Panc1 (cell line): Measurements from ENCODE around the gene CCDC187. TPM values are rescaled to one million over a fixed set of nuclear protein-coding genes. Genes with fewer than 3 reads are reported as not detected.

Experiments used
- ATAC-seq: fragments of 200-7000 bp; cut with Tn5 transposase; 2 replicates; pipeline ENCODE4 v1.9.1; 2020; ENCODE audit warnings: mild to moderate bottlenecking, moderate library complexity
- BruUV-seq: library from RNA; stranded (reverse); fragments of 400-500 nt; replicated peaks from 2 replicates; lab custom pipeline; 2021; lab: Mats Ljungman, UMichigan
- CTCF ChIA-PET: fragments of 300-600 bp; sonication (Branson Sonifier 250); formaldehyde crosslinking; loops from one replicate; lab custom pipeline; 2022; ENCODE audit warnings: antibody characterized with exemption; lab: Charles Lee
- POLR2A ChIA-PET: fragments of 300-600 bp; sonication (Branson Sonifier 250); formaldehyde crosslinking; loops from one replicate; lab custom pipeline; 2022; ENCODE audit warnings: antibody characterized with exemption; lab: Charles Lee
- DNase-seq: peaks from one replicate; pipeline ENCODE4 v3.0.0-alpha.2; 2010; ENCODE audit warnings: low read depth, low spot score
- H3K27ac ChIP-seq: 2 replicates; pipeline ENCODE4 v1.5.1; 2011; ENCODE audit warnings: mild to moderate bottlenecking, low read length, inconsistent platforms
- H3K27me3 ChIP-seq: fragments of 200-500 bp; sonication (Bioruptor generic); 2 replicates; pipeline ENCODE4 v1.6.0; 2014; ENCODE audit warnings: low read length, inconsistent platforms; ENCODE audit not compliant: control insufficient read depth, insufficient read depth
- H3K36me3 ChIP-seq: fragments of 200-500 bp; sonication (Bioruptor generic); 2 replicates; pipeline ENCODE4 v1.5.1; 2014; ENCODE audit warnings: inconsistent platforms, mild to moderate bottlenecking, low read length, moderate library complexity; ENCODE audit not compliant: control insufficient read depth, insufficient read depth
- H3K4me1 ChIP-seq: 2 replicates; pipeline ENCODE4 v1.5.1; 2011; ENCODE audit warnings: inconsistent platforms, mild to moderate bottlenecking, low read length, moderate library complexity; ENCODE audit not compliant: control insufficient read depth, insufficient read depth
- H3K4me3 ChIP-seq, 2 experiments: 2 replicates each; pipeline ENCODE4 v1.5.1; 2011 to 2012; ENCODE audit warnings: low read depth in 2 of 2, low read length in 2 of 2, mild to moderate bottlenecking in 2 of 2, inconsistent platforms in 1 of 2, moderate library complexity in 1 of 2
- H3K9me3 ChIP-seq: fragments of 200-500 bp; sonication (Bioruptor generic); 2 replicates; pipeline ENCODE4 v1.5.1; 2014; ENCODE audit warnings: low read depth, mild to moderate bottlenecking, inconsistent platforms, low read length, moderate library complexity; ENCODE audit not compliant: control insufficient read depth, insufficient read depth
- POLR2AphosphoS5 ChIP-seq: IDR thresholded peaks from 2 replicates; pipeline ENCODE4 v1.6.1; 2012; ENCODE audit warnings: mild to moderate bottlenecking, low read depth, low read length, moderate library complexity
- SIN3A ChIP-seq: IDR thresholded peaks from 2 replicates; pipeline ENCODE4 v1.6.1; 2012; ENCODE audit warnings: low read depth, mild to moderate bottlenecking, low read length, moderate library complexity, borderline replicate concordance; ENCODE audit not compliant: insufficient read depth
- TCF7L2 ChIP-seq: IDR thresholded peaks from 2 replicates; pipeline ENCODE4 v1.6.1; 2011; ENCODE audit warnings: mild to moderate bottlenecking, low read depth, low read length, inconsistent platforms
- in situ Hi-C: cut with HindIII; loops from 2 replicates; pipeline ENCODE4 v1.10.0; 2016; ENCODE audit warnings: low sequenced_read_pairs, low pct_unique_long_range_greater_than_20kb
- intact Hi-C: fragments of 100-400 bp; cut with micrococcal nuclease; formaldehyde crosslinking; loops from one replicate; pipeline ENCODE4 v1.10.0; 2022; ENCODE audit not compliant: unreplicated experiment
- total RNA-seq: library from RNA; stranded (reverse); gene quantifications from one replicate; pipeline ENCODE4 v1.2.1, GENCODE V29; 2021; ENCODE audit not compliant: unreplicated experiment
- TF ChIP-seq, protein P1 (sequence below): fragments of 450-650 bp; IDR thresholded peaks from 2 replicates; pipeline ENCODE4 v1.5.1; 2017; ENCODE audit warnings: mild to moderate bottlenecking
- TF ChIP-seq, protein P2 (sequence below), 2 experiments: IDR thresholded peaks; 2 replicates each; pipeline ENCODE4 v1.6.1; 2011 to 2012; ENCODE audit warnings: low read depth in 2 of 2, control low read depth in 1 of 2, low read length in 1 of 2, mild to moderate bottlenecking in 1 of 2, moderate library complexity in 1 of 2; ENCODE audit not compliant: insufficient read depth in 1 of 2

Gene CCDC187
- total RNA-seq, 1 experiment from 2014 or later: not detected

DNA sequence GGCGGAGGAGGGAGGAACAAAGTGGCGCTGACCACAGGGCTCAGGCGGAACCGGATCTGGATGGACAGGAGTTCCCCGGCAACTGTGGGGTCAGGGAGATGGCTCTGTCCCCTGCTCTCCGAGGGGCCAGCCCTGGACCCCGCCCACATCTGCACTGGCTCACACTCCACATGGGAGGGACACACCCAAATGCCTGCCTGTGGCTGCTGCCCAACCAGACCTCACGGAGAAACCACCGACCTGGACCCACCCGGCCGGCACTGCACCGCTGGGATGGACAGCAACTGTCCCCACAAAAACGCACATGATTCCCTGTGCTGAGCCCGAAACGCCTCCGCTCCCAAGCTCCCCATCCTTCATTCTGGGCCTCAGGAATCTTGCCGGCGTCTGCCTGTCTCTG lies 4.8 kb downstream of the CCDC187 start:
- H3K9me3 ChIP-seq: no peaks in the 10 kb centered on the region
- BruUV-seq: no TSS peak
- intact Hi-C loops (no loop called here), in situ Hi-C loops (no loop called here)
- H3K4me1 ChIP-seq: peaks cover 3% of the 10 kb centered on the region; the same call in 1 of the 2 replicates
- TF ChIP-seq SIN3A (no peak), TCF7L2 (no peak), POLR2AphosphoS5 (no peak)
- TF ChIP-seq, protein P1, sequence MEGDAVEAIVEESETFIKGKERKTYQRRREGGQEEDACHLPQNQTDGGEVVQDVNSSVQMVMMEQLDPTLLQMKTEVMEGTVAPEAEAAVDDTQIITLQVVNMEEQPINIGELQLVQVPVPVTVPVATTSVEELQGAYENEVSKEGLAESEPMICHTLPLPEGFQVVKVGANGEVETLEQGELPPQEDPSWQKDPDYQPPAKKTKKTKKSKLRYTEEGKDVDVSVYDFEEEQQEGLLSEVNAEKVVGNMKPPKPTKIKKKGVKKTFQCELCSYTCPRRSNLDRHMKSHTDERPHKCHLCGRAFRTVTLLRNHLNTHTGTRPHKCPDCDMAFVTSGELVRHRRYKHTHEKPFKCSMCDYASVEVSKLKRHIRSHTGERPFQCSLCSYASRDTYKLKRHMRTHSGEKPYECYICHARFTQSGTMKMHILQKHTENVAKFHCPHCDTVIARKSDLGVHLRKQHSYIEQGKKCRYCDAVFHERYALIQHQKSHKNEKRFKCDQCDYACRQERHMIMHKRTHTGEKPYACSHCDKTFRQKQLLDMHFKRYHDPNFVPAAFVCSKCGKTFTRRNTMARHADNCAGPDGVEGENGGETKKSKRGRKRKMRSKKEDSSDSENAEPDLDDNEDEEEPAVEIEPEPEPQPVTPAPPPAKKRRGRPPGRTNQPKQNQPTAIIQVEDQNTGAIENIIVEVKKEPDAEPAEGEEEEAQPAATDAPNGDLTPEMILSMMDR: no peak
- TF ChIP-seq, protein P2, sequence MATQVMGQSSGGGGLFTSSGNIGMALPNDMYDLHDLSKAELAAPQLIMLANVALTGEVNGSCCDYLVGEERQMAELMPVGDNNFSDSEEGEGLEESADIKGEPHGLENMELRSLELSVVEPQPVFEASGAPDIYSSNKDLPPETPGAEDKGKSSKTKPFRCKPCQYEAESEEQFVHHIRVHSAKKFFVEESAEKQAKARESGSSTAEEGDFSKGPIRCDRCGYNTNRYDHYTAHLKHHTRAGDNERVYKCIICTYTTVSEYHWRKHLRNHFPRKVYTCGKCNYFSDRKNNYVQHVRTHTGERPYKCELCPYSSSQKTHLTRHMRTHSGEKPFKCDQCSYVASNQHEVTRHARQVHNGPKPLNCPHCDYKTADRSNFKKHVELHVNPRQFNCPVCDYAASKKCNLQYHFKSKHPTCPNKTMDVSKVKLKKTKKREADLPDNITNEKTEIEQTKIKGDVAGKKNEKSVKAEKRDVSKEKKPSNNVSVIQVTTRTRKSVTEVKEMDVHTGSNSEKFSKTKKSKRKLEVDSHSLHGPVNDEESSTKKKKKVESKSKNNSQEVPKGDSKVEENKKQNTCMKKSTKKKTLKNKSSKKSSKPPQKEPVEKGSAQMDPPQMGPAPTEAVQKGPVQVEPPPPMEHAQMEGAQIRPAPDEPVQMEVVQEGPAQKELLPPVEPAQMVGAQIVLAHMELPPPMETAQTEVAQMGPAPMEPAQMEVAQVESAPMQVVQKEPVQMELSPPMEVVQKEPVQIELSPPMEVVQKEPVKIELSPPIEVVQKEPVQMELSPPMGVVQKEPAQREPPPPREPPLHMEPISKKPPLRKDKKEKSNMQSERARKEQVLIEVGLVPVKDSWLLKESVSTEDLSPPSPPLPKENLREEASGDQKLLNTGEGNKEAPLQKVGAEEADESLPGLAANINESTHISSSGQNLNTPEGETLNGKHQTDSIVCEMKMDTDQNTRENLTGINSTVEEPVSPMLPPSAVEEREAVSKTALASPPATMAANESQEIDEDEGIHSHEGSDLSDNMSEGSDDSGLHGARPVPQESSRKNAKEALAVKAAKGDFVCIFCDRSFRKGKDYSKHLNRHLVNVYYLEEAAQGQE (IDR thresholded peaks at IDR 0.05; ENCODE audit: insufficient read depth in 1 of 2, low read depth in 2 of 2, low read length in 1 of 2): no peak
- H3K4me3 ChIP-seq: no peak overlapping the region
- H3K27me3 ChIP-seq: no peaks in the 10 kb centered on the region
- CTCF ChIA-PET: no interaction called here
- ATAC-seq: no peak
- no peaks in the 10 kb centered on the region for H3K36me3 ChIP-seq
- DNase-seq: no peak
- H3K27ac ChIP-seq: no peak overlapping the region
- POLR2A ChIA-PET: no interaction called here

DNA sequence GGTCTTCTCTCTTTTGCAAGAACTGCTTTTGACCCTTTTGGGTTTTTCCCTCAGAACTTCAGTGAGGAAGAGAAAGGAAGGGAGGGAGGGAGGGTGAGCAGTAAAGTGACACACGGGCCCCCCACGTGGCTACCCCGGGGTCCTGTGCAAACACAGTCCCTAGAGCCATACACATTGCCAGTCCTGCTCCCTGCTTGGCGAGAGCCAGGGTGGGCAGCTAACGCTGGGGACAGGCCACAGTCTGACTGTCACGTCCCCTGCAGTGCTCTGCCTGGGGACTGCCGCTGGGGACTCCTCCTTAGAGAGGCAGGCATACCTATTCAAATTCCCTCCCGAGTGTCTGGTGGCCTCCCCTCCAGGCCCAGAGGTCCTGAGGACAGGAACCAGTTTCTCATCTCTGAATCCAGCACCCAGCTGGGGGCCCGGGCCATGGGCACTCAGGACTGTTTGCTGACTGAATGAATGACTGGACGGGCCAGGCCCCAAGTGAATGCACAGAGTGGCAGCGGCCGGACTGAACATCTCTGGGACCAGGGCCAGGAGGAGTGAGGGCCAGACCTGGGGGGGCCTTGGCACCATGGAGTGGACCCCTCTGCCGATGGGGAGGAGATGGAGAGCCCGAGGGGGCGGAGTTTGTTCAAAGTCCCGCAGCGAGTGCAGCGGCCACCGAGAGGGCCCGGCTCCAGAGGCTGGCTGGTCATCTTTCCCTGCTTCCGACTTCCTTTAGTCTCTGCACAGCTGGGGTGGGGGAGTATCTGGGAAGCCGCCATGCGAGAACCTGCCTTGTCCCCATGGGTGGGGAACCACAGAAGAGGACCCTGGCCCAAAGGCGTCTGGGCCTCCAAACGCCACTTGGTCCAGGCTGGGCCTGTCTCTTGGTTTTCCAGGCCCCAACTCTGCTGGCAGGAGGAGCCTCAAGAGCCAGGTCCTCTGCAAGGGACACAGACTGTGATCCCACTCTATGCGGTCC lies 5.8 kb downstream of the CCDC187 start:
- no peak for DNase-seq
- Histone ChIP-seq H3K4me3 (no peak overlapping the region), H3K9me3 (no peaks in the 10 kb centered on the region), H3K4me1 (peaks cover 3% of the 10 kb centered on the region; the same call in 1 of the 2 replicates), H3K36me3 (no peaks in the 10 kb centered on the region), H3K27ac (no peak overlapping the region), H3K27me3 (no peaks in the 10 kb centered on the region)
- BruUV-seq: no TSS peak
- ChIA-PET CTCF (no interaction called here), POLR2A (no interaction called here)
- in situ Hi-C loops: no loop called here
- ATAC-seq: no peak
- intact Hi-C loops: no loop called here
- TF ChIP-seq, protein P2 (IDR thresholded peaks at IDR 0.05; ENCODE audit: insufficient read depth in 1 of 2, low read depth in 2 of 2, low read length in 1 of 2): no peak
